Spinal cord (tissue), 10 donors: ENCODE measurements around the gene HCAR2. TPM values are rescaled to one million over a fixed set of nuclear protein-coding genes. Genes with fewer than 3 reads are reported as not detected.
A peak's percentile ranks its signal among the peaks of the same experiment; 100 is the strongest.

ENCODE experiments used
- DNase-seq, 6 donors: peaks; one replicate each; pipeline versions ENCODE4 v3.0.0 to v3.0.0-alpha.2; 2013 to 2015; ENCODE audit warnings: low spot score in 6 of 6, low read depth in 4 of 6
- H3K27ac ChIP-seq: one replicate; pipeline ENCODE4 v1.5.1; 2013; ENCODE audit warnings: low read depth, low read length, control low read depth
- H3K27me3 ChIP-seq: one replicate; pipeline ENCODE4 v1.6.1; 2013; ENCODE audit warnings: low read length; ENCODE audit not compliant: control insufficient read depth, insufficient read depth
- H3K36me3 ChIP-seq: one replicate; pipeline ENCODE4 v1.6.1; 2013; ENCODE audit warnings: low read length; ENCODE audit not compliant: control insufficient read depth, insufficient read depth
- H3K4me1 ChIP-seq: one replicate; pipeline ENCODE4 v1.6.1; 2013; ENCODE audit warnings: low read length; ENCODE audit not compliant: control insufficient read depth, insufficient read depth
- H3K4me3 ChIP-seq: one replicate; pipeline ENCODE4 v1.5.1; 2013; ENCODE audit warnings: low read depth, low read length, control low read depth
- H3K9me3 ChIP-seq: one replicate; pipeline ENCODE4 v1.6.1; 2013; ENCODE audit warnings: low read length; ENCODE audit not compliant: control insufficient read depth, insufficient read depth
- WGBS: methylation state at CpG from one replicate; pipeline ENCODE4 v1.1.5; 2013; ENCODE audit warnings: missing lambda C conversion rate; ENCODE audit not compliant: insufficient coverage; 5-methylcytosine and 5-hydroxymethylcytosine counted together
- polyA plus RNA-seq, 2 donors: library from polyadenylated mRNA; unstranded; fragments of 120-200 nt; gene quantifications; one replicate each; pipeline ENCODE4 v1.2.1, GENCODE V29; 2013; ENCODE audit not compliant: insufficient read length in 2 of 2
- total RNA-seq, 2 donors: library from RNA; depleted of rRNA in 1 of 2; stranded (reverse); fragments of 120-200 nt in 1 of 2; fragments of >200 nt in 1 of 2; gene quantifications; one replicate each; pipeline versions ENCODE4 v1.2.3 to v1.2.4, GENCODE V29; 2013 to 2014
- donor health status: healthy.

HCAR2 gene
- total and polyA plus RNA-seq, 4 donors: 0.25 to 1.1 (median 0.35) TPM

- WGBS: 91% methylated on average over 3 of the region's 4 CpGs
Measured at GRCh38 chr12:122732611-122733010, 29.5 kb upstream of the HCAR2 start.

DNA sequence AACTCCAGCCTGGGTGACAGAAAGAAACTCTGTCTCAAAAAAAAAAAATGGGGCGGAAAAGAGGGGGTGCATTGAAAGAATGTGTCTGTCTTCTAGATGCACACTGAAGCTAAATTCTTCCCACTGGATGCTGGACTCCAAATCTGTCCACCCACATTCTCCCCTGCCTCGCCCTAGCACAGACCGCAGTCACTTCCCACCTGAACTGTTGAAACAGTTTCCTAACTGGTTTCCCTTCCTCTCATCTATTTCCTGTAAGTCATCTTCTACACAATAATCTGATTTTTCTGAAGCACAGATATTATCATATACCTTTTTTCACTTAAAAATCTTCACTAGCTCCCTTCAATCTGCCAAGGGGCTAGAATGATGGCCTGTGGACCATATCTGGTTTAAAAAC, 29.0 kb upstream of the HCAR2 start:
- 92% methylated on average over 2 of the region's 3 CpGs for WGBS
- DNase-seq: no peak

More at GRCh38 chr12:122732611-122733010, 29.5 kb upstream of the HCAR2 start:
- H3K4me1 ChIP-seq: peaks cover 14% of the 10 kb centered on the region
- H3K9me3 ChIP-seq: no peaks in the 10 kb centered on the region
- no peak overlapping the region for H3K4me3 ChIP-seq
- H3K27ac ChIP-seq: no peak overlapping the region
- no peak for DNase-seq
- H3K36me3 ChIP-seq: no peaks in the 10 kb centered on the region
- H3K27me3 ChIP-seq: no peaks in the 10 kb centered on the region

GRCh38 chr12:122730215-122731014, 27.3 kb upstream of the HCAR2 start, which contains the start of gene HCAR1:
HCAR1 (minus strand) TSS chr12:122730844; CDS start chr12:122730339, 505 bp downstream.
- H3K36me3 ChIP-seq: no peaks in the 10 kb centered on the region
- no peaks in the 10 kb centered on the region for H3K27me3 ChIP-seq
- DNase-seq: peak in 1 of 6 donors; percentile 54
- peak within 1 kb of the TSS; percentile 31 for H3K4me3 ChIP-seq
- WGBS: 77% methylated on average over 28 of the region's 32 CpGs
- H3K4me1 ChIP-seq: peaks cover 14% of the 10 kb centered on the region
- no peaks in the 10 kb centered on the region for H3K9me3 ChIP-seq
- peak within 1 kb of the TSS; percentile 60 for H3K27ac ChIP-seq

More for the DNA sequence above, 29.0 kb upstream of the HCAR2 start:
- Histone ChIP-seq H3K36me3 (no peaks in the 10 kb centered on the region), H3K27me3 (no peaks in the 10 kb centered on the region), H3K27ac (no peak overlapping the region), H3K4me3 (no peak overlapping the region), H3K4me1 (peaks cover 14% of the 10 kb centered on the region), H3K9me3 (no peaks in the 10 kb centered on the region)

DNA sequence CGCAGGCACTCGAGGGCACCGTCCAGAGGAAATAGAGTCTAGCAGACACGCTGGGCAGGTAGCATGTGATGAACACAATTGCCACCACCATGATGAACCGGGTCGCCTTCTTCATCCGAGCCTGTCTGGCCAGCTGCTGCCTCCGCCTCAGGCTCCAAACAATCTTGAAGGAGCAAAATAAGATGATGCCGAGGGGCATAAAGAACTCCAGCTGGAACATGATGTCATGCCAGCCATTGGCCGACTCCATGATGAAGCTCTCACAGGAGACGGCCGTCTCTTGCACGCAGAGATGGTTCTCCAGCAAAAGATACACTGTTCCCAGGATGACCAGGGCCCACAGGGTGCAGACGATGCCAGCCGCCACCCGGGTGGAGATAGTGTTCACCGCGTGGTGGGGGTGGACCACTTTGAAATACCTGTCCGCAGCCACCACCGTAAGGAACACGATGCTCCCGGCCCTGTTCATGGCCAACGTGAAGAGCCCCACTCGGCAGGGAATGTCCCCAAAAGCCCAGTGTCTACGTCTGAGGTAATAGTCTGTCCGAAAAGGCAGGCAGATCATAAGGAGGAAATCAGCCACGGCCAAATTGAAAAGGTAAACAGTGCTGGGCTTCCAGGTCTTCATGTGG, 26.5 kb upstream of the HCAR2 start:
- Histone ChIP-seq H3K9me3 (no peaks in the 10 kb centered on the region), H3K4me1 (peaks cover 14% of the 10 kb centered on the region), H3K27me3 (no peaks in the 10 kb centered on the region), H3K36me3 (no peaks in the 10 kb centered on the region), H3K4me3 (no peak overlapping the region), H3K27ac (no peak overlapping the region)
- 94% methylated on average over 27 of the region's 27 CpGs for WGBS
- DNase-seq: no peak

- WGBS: no CpG with 5 or more reads among the region's 5 CpGs
- Histone ChIP-seq H3K27me3 (no peaks in the 10 kb centered on the region), H3K4me1 (peaks cover 14% of the 10 kb centered on the region), H3K9me3 (no peaks in the 10 kb centered on the region), H3K27ac (no peak overlapping the region), H3K36me3 (no peaks in the 10 kb centered on the region), H3K4me3 (no peak overlapping the region)
- no peak for DNase-seq
Measured at GRCh38 chr12:122726080-122726558, 23.0 kb upstream of the HCAR2 start.

- no peak for DNase-seq
- no peaks in the 10 kb centered on the region for H3K36me3 ChIP-seq
- no peaks in the 10 kb centered on the region for H3K9me3 ChIP-seq
- peaks cover 10% of the 10 kb centered on the region for H3K4me1 ChIP-seq
- no peaks in the 10 kb centered on the region for H3K27me3 ChIP-seq
- no peak overlapping the region for H3K27ac ChIP-seq
- no peak overlapping the region for H3K4me3 ChIP-seq
- WGBS: no CpG with 5 or more reads among the region's 6 CpGs
Measured at GRCh38 chr12:122725452-122726079, 22.4 kb upstream of the HCAR2 start.

DNA sequence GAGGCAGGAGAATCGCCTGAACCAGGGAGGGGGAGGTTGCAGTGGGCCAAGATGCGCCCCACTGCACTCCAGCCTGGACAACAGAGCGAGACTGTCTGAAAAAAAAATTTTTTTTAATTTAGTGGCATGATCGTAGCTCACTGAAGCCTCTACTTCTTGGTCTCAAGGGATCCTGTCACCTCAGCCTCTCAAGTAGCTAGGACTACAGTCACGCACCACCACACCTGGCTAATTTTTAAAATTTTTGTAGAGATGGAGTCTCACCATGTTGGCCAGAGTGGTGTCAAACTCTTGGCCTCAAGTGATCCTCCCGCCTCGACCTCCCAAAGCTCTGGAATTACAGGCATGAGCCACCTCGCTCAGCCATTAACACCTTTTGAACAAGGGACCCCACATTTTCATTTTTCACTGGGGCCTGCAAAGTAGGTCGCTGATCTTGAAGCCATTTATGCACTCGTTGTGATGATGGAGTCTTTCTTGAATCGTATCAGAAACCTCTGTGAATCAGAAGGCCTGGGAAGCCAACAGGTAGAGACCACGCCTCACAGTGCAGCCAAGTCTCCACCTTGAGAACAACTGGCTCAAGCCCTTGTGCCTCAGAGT, 21.6 kb upstream of the HCAR2 start:
- Histone ChIP-seq H3K4me1 (peaks cover 4% of the 10 kb centered on the region), H3K27ac (no peak overlapping the region), H3K4me3 (no peak overlapping the region), H3K27me3 (no peaks in the 10 kb centered on the region), H3K36me3 (no peaks in the 10 kb centered on the region), H3K9me3 (no peaks in the 10 kb centered on the region)
- WGBS: 87% methylated on average over 6 of the region's 12 CpGs
- no peak for DNase-seq

DNA sequence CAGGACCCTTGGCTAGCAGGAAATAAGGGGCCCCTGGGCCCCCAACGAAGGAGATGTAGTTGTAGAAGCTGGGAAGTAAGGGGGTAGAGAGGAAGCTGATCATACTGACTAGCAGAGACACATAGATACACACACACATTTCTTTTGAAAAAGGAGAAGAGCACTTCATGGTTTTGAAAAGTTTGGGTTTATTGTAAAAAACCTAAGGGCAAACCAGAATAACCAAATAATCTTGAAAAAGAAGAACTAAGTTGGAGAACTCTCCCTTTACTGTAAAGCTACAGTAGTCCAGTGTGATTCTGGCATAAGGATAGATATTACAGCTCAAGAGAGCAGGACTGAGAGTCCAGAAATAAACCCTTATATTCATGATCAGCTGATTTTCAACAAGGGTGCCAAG, 19.2 kb upstream of the HCAR2 start:
- no CpG with 5 or more reads among the region's 1 CpG for WGBS
- DNase-seq: no peak
- no peaks in the 10 kb centered on the region for H3K9me3 ChIP-seq
- H3K27me3 ChIP-seq: no peaks in the 10 kb centered on the region
- no peaks in the 10 kb centered on the region for H3K4me1 ChIP-seq
- no peaks in the 10 kb centered on the region for H3K36me3 ChIP-seq
- no peak overlapping the region for H3K4me3 ChIP-seq
- no peak overlapping the region for H3K27ac ChIP-seq

GRCh38 chr12:122721057-122721545, 17.9 kb upstream of the HCAR2 start:
- no peaks in the 10 kb centered on the region for H3K36me3 ChIP-seq
- no peak for DNase-seq
- H3K9me3 ChIP-seq: no peaks in the 10 kb centered on the region
- peak overlapping the region; percentile 73 for H3K27ac ChIP-seq
- no peaks in the 10 kb centered on the region for H3K4me1 ChIP-seq
- no peaks in the 10 kb centered on the region for H3K27me3 ChIP-seq
- no peak overlapping the region for H3K4me3 ChIP-seq
- WGBS: 95% methylated on average over 4 of the region's 11 CpGs
